GM19328 (cell line): ENCODE results near the gene FGB.

ENCODE experiments used
- ATAC-seq: cut with Tn5 transposase; IDR thresholded peaks from one replicate; pipeline ENCODE4 v1.9.1; 2021; ENCODE audit warnings: mild to moderate bottlenecking, moderate library complexity; ENCODE audit not compliant: unreplicated experiment

The FGB gene

DNA sequence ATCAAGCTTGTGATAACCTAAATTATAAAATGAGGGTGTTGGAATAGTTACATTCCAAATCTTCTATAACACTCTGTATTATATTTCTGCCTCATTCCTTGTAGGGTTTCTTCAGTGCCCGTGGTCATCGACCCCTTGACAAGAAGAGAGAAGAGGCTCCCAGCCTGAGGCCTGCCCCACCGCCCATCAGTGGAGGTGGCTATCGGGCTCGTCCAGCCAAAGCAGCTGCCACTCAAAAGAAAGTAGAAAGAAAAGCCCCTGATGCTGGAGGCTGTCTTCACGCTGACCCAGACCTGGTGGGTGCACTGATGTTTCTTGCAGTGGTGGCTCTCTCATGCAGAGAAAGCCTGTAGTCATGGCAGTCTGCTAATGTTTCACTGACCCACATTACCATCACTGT, 2.9 kb downstream of the FGB start:
- no peak for ATAC-seq

- no peak for ATAC-seq
These were observed 3.9 kb downstream of the FGB start for GRCh38 chr4:154566639-154567204.

DNA sequence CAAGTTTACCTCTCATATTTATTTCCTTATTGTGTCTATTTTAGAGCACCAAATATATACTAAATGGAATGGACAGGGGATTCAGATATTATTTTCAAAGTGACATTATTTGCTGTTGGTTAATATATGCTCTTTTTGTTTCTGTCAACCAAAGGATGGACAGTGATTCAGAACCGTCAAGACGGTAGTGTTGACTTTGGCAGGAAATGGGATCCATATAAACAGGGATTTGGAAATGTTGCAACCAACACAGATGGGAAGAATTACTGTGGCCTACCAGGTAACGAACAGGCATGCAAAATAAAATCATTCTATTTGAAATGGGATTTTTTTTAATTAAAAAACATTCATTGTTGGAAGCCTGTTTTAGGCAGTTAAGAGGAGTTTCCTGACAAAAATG, 6.2 kb downstream of the FGB start:
- no peak for ATAC-seq

DNA sequence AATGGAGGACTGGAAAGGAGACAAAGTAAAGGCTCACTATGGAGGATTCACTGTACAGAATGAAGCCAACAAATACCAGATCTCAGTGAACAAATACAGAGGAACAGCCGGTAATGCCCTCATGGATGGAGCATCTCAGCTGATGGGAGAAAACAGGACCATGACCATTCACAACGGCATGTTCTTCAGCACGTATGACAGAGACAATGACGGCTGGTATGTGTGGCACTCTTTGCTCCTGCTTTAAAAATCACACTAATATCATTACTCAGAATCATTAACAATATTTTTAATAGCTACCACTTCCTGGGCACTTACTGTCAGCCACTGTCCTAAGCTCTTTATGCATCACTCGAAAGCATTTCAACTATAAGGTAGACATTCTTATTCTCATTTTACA, 6.8 kb downstream of the FGB start:
- no peak for ATAC-seq

DNA sequence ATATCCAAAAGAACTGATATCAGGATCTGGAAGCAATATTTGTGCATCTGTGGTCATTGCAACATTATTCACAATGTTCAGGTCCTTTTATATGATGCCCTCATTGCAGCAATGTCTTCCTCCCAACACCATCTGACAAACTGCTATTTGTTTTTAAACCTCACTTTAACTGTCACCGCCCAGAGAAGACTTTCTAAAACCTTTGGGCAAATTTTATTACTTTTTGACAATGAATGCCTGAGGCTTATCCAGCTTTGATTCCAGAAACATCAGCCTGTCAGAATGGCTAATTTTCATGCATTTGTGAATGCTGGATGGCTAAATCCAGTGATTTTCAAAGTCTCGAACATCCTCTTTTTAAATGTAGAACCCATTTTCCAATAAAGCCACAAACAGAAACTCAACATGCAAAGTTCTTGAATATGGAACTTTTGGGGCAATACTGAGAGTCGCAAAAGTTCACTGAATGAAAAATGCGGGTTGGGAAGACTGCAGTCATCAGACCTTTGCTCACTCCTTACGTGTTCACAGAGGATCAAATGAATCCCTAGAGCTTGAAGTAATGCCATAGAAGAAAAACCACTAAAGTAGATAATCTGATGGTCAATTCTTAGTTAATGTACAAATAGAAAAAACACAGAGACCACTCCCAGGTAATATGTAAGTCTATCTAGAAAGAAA, 10.5 kb downstream of the FGB start:
- no peak for ATAC-seq

DNA sequence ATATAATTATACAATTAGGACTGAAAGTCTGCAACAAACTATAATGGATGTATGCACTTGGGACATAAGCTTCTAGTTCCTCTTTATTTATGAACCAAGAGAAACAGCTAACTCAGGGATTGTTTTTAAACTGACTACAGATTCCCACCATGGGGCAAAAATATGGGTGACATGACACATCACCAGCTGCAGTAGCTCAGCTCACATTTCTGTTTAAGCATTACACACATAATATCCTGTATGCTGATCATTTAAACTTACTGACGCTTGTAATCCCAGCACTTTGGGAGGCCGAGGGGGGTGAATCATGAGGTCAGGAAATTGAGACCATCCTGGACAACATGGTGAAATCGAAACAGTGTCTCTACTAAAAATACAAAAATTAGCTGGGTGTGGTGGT, 11.5 kb downstream of the FGB start:
- ATAC-seq, result no peak

- no peak for ATAC-seq
These were observed 14.5 kb downstream of the FGB start for GRCh38 chr4:154577324-154577723.

- ATAC-seq, result no peak
These were observed 16.1 kb downstream of the FGB start for GRCh38 chr4:154578919-154579318.

DNA sequence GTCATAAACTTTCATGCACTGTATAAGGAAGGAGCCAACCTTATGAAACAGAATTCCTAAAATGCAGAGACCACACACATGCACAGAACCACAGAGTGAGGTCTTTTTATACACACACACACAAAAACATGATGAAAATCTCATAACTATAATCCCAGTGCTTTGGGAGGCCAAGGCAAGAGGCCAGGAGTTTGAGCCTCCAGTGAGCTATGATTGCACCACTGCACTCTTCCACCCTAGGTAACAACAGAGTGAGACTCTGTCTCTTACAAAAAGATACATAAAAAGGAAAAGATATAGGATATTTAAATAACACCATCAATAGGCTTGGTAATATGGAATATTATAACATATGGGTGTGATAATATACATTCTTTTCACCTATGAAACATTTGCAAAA, 17.1 kb downstream of the FGB start:
- no peak for ATAC-seq

- ATAC-seq, result no peak
These were observed 19.9 kb downstream of the FGB start for GRCh38 chr4:154582723-154583122.

- no peak for ATAC-seq
These were observed 20.4 kb downstream of the FGB start for GRCh38 chr4:154583230-154583629.

GRCh38 chr4:154583677-154584076, 20.9 kb downstream of the FGB start:
- no peak for ATAC-seq

- ATAC-seq, result no peak
These were observed 21.4 kb downstream of the FGB start for GRCh38 chr4:154584259-154584658.

GRCh38 chr4:154585369-154586018, 22.7 kb downstream of the FGB start:
- ATAC-seq, result no peak

GRCh38 chr4:154586296-154587033, 23.7 kb downstream of the FGB start:
- no peak for ATAC-seq

- ATAC-seq, result no peak
These were observed 25.4 kb downstream of the FGB start for GRCh38 chr4:154588198-154588597.

DNA sequence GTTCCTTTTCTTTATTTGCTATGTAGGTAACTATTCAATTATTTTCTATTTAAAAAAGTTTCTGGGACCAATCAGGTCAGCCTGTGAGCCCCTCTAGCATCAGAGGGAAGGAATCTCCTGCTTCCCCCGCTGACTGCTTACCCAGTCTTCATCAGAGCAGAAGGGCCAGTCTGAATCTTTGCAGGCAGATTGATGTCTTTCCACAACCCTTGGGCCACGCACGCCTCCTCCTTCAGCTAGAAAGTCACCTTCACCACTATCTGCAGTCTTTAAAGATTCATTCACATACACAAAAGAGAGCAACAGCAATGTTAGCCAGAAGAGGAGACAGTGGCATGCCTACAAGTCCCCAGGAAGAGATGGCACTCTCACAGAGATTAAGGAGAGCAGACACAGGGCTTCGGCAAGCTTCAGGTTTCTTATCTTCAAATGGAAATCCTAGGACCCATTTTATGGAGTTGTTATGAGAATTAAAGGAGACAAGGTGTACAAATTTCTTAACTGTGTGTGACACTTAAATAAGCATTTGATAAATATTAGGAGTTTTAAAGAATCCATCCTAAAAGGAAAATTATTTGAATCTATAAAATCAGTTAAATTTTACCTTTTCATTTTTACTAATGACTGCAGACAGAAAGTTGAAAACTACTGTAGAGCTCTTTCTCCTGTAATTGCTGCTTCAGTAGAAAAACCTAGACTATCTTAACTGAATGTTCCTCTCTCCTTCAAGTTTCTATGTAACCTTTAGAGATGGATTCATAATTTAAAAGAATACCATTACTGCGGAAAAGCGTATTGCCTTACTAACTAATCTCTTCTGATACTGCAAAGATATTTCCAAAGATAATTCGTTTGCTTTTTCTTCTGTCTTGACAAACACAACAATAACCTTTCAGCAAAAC, 26.7 kb downstream of the FGB start:
- no peak for ATAC-seq

- no peak for ATAC-seq
These were observed 27.7 kb downstream of the FGB start, which contains the start of gene FGA for GRCh38 chr4:154590329-154591006. TSS of gene FGA (minus strand) at chr4:154590742. CDS start at chr4:154590687, 55 bp downstream.

DNA sequence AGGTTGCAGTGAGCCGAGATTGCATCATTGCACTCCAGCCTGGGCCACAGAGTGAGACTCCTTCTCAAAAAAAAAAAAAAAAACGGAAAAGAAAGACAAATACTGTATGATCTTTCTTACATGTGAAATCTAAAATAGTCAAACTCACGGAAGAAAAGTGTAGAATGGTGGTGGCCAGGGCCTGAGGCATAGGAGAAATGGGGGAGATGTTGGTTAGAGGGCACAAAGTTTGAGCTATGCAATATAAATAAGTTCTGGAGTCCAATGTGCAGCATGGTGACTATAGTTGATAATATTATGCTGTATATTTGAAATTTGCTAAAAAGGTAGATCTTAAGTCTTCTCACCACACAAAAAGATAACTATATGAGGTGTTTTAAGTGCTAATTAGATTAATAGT, 29.1 kb downstream of the FGB start:
- no peak for ATAC-seq

- ATAC-seq, result no peak
These were observed 31.1 kb downstream of the FGB start for GRCh38 chr4:154593868-154594267.
